ENCODE measurements around the gene ATP2B3.

The ATP2B3 gene

GRCh38 chrX:153588782-153589446 is 71.5 kb downstream of the ATP2B3 start:
- no peak for DNase-seq (ENCODE audit: low read depth)
- H3K36me3 ChIP-seq (ENCODE audit: control insufficient read depth, insufficient read depth, low read length, severe bottlenecking) = peaks cover 20% of the 10 kb centered on the region
- no peak overlapping the region for H3K9ac ChIP-seq (ENCODE audit: low read length)
- no peaks in the 10 kb centered on the region for H3K4me1 ChIP-seq (ENCODE audit: control insufficient read depth, insufficient read depth, low read length)
- H3K4me3 ChIP-seq (ENCODE audit: low read length) = no peak overlapping the region
- H3K9me3 ChIP-seq (ENCODE audit: control insufficient read depth, low read length) = no peaks in the 10 kb centered on the region
- H3K27me3 ChIP-seq (replicated peaks; ENCODE audit: control insufficient read depth, insufficient read depth, low read length) = no peaks in the 10 kb centered on the region

- DNase-seq (ENCODE audit: low read depth) = no peak
- Histone ChIP-seq H3K4me3 (ENCODE audit: low read length) (no peak overlapping the region), H3K9ac (ENCODE audit: low read length) (no peak overlapping the region), H3K4me1 (ENCODE audit: control insufficient read depth, insufficient read depth, low read length) (no peaks in the 10 kb centered on the region), H3K36me3 (ENCODE audit: control insufficient read depth, insufficient read depth, low read length, severe bottlenecking) (peaks cover 20% of the 10 kb centered on the region), H3K9me3 (ENCODE audit: control insufficient read depth, low read length) (no peaks in the 10 kb centered on the region), H3K27me3 (replicated peaks; ENCODE audit: control insufficient read depth, insufficient read depth, low read length) (no peaks in the 10 kb centered on the region)
Measured at GRCh38 chrX:153590961-153591956, 73.8 kb downstream of the ATP2B3 start.

- H3K4me3 ChIP-seq (ENCODE audit: low read length) = no peak overlapping the region
- DNase-seq (ENCODE audit: low read depth) = no peak
Measured at GRCh38 chrX:153592091-153592833, 74.8 kb downstream of the ATP2B3 start.

GRCh38 chrX:153592966-153593688 is 75.7 kb downstream of the ATP2B3 start:
- H3K4me3 ChIP-seq (ENCODE audit: low read length) = no peak overlapping the region
- H3K4me1 ChIP-seq (ENCODE audit: control insufficient read depth, insufficient read depth, low read length) = no peaks in the 10 kb centered on the region
- no peak for DNase-seq (ENCODE audit: low read depth)
- no peaks in the 10 kb centered on the region for H3K9me3 ChIP-seq (ENCODE audit: control insufficient read depth, low read length)
- no peaks in the 10 kb centered on the region for H3K27me3 ChIP-seq (replicated peaks; ENCODE audit: control insufficient read depth, insufficient read depth, low read length)
- H3K36me3 ChIP-seq (ENCODE audit: control insufficient read depth, insufficient read depth, low read length, severe bottlenecking) = peaks cover 13% of the 10 kb centered on the region
- H3K9ac ChIP-seq (ENCODE audit: low read length) = no peak overlapping the region

More at GRCh38 chrX:153592091-153592833, 74.8 kb downstream of the ATP2B3 start:
- Histone ChIP-seq H3K9ac (ENCODE audit: low read length) (no peak overlapping the region), H3K27me3 (replicated peaks; ENCODE audit: control insufficient read depth, insufficient read depth, low read length) (no peaks in the 10 kb centered on the region), H3K9me3 (ENCODE audit: control insufficient read depth, low read length) (no peaks in the 10 kb centered on the region), H3K36me3 (ENCODE audit: control insufficient read depth, insufficient read depth, low read length, severe bottlenecking) (peaks cover 20% of the 10 kb centered on the region), H3K4me1 (ENCODE audit: control insufficient read depth, insufficient read depth, low read length) (no peaks in the 10 kb centered on the region)

GRCh38 chrX:153593811-153594500 is 76.5 kb downstream of the ATP2B3 start:
- peaks cover 12% of the 10 kb centered on the region for H3K36me3 ChIP-seq (ENCODE audit: control insufficient read depth, insufficient read depth, low read length, severe bottlenecking)

GRCh38 chrX:153595387-153595786 is 77.9 kb downstream of the ATP2B3 start:
- DNase-seq (ENCODE audit: low read depth) = no peak
- H3K4me1 ChIP-seq (ENCODE audit: control insufficient read depth, insufficient read depth, low read length) = no peaks in the 10 kb centered on the region
- peaks cover 9% of the 10 kb centered on the region for H3K36me3 ChIP-seq (ENCODE audit: control insufficient read depth, insufficient read depth, low read length, severe bottlenecking)
- no peak overlapping the region for H3K4me3 ChIP-seq (ENCODE audit: low read length)
- no peak overlapping the region for H3K9ac ChIP-seq (ENCODE audit: low read length)
- no peaks in the 10 kb centered on the region for H3K9me3 ChIP-seq (ENCODE audit: control insufficient read depth, low read length)
- peaks cover under 1% of the 10 kb centered on the region for H3K27me3 ChIP-seq (replicated peaks; ENCODE audit: control insufficient read depth, insufficient read depth, low read length)

More at GRCh38 chrX:153593811-153594500, 76.5 kb downstream of the ATP2B3 start:
- Histone ChIP-seq H3K9ac (ENCODE audit: low read length) (no peak overlapping the region), H3K9me3 (ENCODE audit: control insufficient read depth, low read length) (no peaks in the 10 kb centered on the region), H3K27me3 (replicated peaks; ENCODE audit: control insufficient read depth, insufficient read depth, low read length) (no peaks in the 10 kb centered on the region), H3K4me3 (ENCODE audit: low read length) (no peak overlapping the region), H3K4me1 (ENCODE audit: control insufficient read depth, insufficient read depth, low read length) (no peaks in the 10 kb centered on the region)
- no peak for DNase-seq (ENCODE audit: low read depth)

GRCh38 chrX:153595859-153596857 is 78.7 kb downstream of the ATP2B3 start:
- peaks cover 6% of the 10 kb centered on the region for H3K27me3 ChIP-seq (replicated peaks; ENCODE audit: control insufficient read depth, insufficient read depth, low read length)
- DNase-seq (ENCODE audit: low read depth) = no peak
- H3K9me3 ChIP-seq (ENCODE audit: control insufficient read depth, low read length) = no peaks in the 10 kb centered on the region

GRCh38 chrX:153596981-153597750 is 79.7 kb downstream of the ATP2B3 start:
- Histone ChIP-seq H3K4me3 (ENCODE audit: low read length) (peak overlapping the region; percentile 80), H3K9ac (ENCODE audit: low read length) (no peak overlapping the region), H3K27me3 (replicated peaks; ENCODE audit: control insufficient read depth, insufficient read depth, low read length) (peaks cover 6% of the 10 kb centered on the region), H3K9me3 (ENCODE audit: control insufficient read depth, low read length) (no peaks in the 10 kb centered on the region), H3K36me3 (ENCODE audit: control insufficient read depth, insufficient read depth, low read length, severe bottlenecking) (peaks cover 6% of the 10 kb centered on the region), H3K4me1 (ENCODE audit: control insufficient read depth, insufficient read depth, low read length) (no peaks in the 10 kb centered on the region)
- no peak for DNase-seq (ENCODE audit: low read depth)

More at GRCh38 chrX:153595859-153596857, 78.7 kb downstream of the ATP2B3 start:
- peaks cover 9% of the 10 kb centered on the region for H3K36me3 ChIP-seq (ENCODE audit: control insufficient read depth, insufficient read depth, low read length, severe bottlenecking)
- no peaks in the 10 kb centered on the region for H3K4me1 ChIP-seq (ENCODE audit: control insufficient read depth, insufficient read depth, low read length)
- H3K9ac ChIP-seq (ENCODE audit: low read length) = no peak overlapping the region
- no peak overlapping the region for H3K4me3 ChIP-seq (ENCODE audit: low read length)

Data from adipocyte (in vitro differentiated cells).